ENCODE results near the gene LCN6. TPM values are rescaled to one million over a fixed set of nuclear protein-coding genes. Genes with fewer than 3 reads are reported as not detected.
A peak's percentile ranks its signal among the peaks of the same experiment; 100 is the strongest.

The LCN6 gene
- total RNA-seq, 2 experiments from 2014 or later = not detected

DNA sequence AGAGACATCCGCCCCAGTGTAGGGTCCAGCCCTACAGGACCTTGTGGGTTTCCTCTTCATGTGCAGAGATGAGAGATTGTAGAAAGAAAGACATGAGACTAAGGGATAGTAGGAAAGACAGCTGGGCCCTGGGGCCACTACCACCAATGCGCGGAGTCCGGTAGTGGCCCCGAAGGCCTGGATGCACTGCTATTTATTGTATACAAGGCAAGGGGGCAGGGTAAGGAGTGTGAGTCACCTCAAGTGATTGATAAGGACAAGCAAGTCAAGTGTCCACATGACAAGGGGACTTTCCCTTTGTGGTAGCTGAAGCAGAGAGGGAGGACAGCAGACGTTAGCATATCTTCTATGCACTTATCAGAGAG, 36.7 kb upstream of the LCN6 start:
- no peaks in the 10 kb centered on the region for H3K27me3 Mint-ChIP-seq
- intact Hi-C loops (cut with DNase I, micrococcal nuclease) = loop anchor here (5.0 to 10.0 kb wide), 4 partner anchors 280 to 452 kb away; partner anchors contain the start of genes RNF208 (in 1 of the 2) and SEC16A (in 1 of the 2)

DNA sequence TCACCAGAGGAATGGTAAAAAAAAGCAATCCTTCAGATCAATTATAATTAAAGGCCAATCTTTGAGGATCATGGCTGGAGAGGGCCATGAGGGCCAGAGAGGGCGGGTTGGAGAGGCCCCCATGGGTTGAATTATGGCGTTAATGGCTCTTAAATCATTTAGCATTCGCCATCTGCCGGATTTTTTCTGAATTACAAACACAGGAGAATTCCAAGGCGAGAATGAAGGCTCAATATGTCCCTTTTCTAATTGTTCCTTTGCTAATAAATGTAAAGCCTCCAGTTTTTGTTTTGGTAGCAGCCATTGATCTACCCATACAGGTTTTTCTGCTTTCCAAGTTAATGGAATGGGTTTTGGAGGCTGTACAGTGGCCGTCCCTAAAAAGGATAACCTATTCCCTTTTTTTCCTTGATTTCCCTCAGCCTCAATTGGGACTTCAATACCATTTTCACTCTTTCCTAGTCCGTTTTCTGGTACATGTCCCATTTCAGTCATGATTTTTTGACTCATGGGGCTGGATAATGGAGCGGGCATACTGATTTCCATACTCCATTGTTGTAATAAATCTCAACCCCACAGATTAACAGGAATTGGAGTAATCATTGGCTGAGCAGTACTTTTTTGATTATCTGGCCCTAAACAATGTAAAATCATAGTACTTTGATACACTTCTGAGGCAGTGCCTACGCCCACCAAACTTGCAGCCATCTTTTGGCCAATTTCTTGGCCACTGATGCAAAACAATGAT, 36.1 kb upstream of the LCN6 start:
- Mint-ChIP-seq H3K27ac (no peak overlapping the region), H3K36me3 (ENCODE audit: low read depth) (no peaks in the 10 kb centered on the region), H3K9me3 (no peaks in the 10 kb centered on the region), H3K4me1 (ENCODE audit: low read depth) (peaks cover 11% of the 10 kb centered on the region), H3K4me3 (no peak overlapping the region), H3K27me3 (peaks cover under 1% of the 10 kb centered on the region)
- ChIA-PET CTCF (interaction anchor here (1.0 kb wide), 1 partner anchor 251 kb away, joined by 3 read pairs; no protein-coding TSS in a partner anchor), POLR2A (no interaction called here)
- ATAC-seq (ENCODE audit: poor library complexity) = no peak
- DNase-seq = peak in 3 of 14 experiments; percentile 36 to 51 (median 47)
- peak; percentile 52 for TF ChIP-seq CTCF (IDR thresholded peaks at IDR 0.05)
- intact Hi-C loops (cut with DNase I, micrococcal nuclease) = loop anchor here in 1 of 2 experiments (10.0 kb wide), 2 partner anchors 280 to 300 kb away; partner anchors contain the start of gene SEC16A
- Histone ChIP-seq H3K9me3 (ENCODE audit: control insufficient read depth in 1 of 2, insufficient read depth in 1 of 2, low read length in 2 of 2) (no peaks in the 10 kb centered on the region), H3K4me1 (ENCODE audit: insufficient read depth, low read length) (peaks cover 7% of the 10 kb centered on the region), H3K27ac (ENCODE audit: low read depth in 1 of 2, low read length in 2 of 2) (no peak overlapping the region), H3K27me3 (ENCODE audit: control insufficient read depth in 1 of 2, insufficient read depth in 2 of 2, low read length in 2 of 2) (no peaks in the 10 kb centered on the region), H3K4me3 (ENCODE audit: low read length) (no peak overlapping the region), H3K36me3 (ENCODE audit: insufficient read depth, low read length) (no peaks in the 10 kb centered on the region)

More for the DNA sequence above, 36.7 kb upstream of the LCN6 start:
- CTCF ChIA-PET = no interaction called here
- Histone ChIP-seq H3K4me1 (ENCODE audit: insufficient read depth, low read length) (peaks cover 7% of the 10 kb centered on the region), H3K9me3 (ENCODE audit: control insufficient read depth in 1 of 2, insufficient read depth in 1 of 2, low read length in 2 of 2) (no peaks in the 10 kb centered on the region), H3K36me3 (ENCODE audit: insufficient read depth, low read length) (no peaks in the 10 kb centered on the region), H3K27ac (ENCODE audit: low read depth in 1 of 2, low read length in 2 of 2) (no peak overlapping the region), H3K4me3 (ENCODE audit: low read length) (no peak overlapping the region), H3K27me3 (ENCODE audit: control insufficient read depth in 1 of 2, insufficient read depth in 2 of 2, low read length in 2 of 2) (no peaks in the 10 kb centered on the region)
- POLR2A ChIA-PET = no interaction called here
- DNase-seq = peak in 2 of 14 experiments; percentile 49 to 52
- Mint-ChIP-seq H3K4me1 (ENCODE audit: low read depth) (peaks cover 11% of the 10 kb centered on the region), H3K9me3 (no peaks in the 10 kb centered on the region), H3K4me3 (no peak overlapping the region), H3K36me3 (ENCODE audit: low read depth) (no peaks in the 10 kb centered on the region), H3K27ac (no peak overlapping the region)
- TF ChIP-seq CTCF (IDR thresholded peaks at IDR 0.05) = no peak
- ATAC-seq (ENCODE audit: poor library complexity) = no peak

DNA sequence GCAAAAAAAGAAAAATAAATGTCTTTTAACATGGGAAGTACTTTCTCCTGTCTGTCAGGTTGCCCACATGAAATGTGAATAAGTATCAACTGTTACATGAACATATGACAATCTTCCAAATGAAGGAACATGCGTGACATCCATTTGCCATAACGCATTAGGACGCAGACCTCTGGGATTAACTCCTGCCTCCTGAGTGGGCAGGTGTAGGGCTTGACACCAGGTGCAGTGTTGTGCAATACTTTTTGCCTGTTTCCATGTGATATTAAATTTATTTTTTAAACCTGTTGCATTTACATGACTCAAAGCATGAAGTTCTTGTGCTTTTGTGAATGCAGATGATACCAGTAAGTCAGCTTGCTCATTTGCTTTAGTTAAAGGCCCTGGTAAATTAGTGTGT, 34.1 kb upstream of the LCN6 start:
- H3K27me3 Mint-ChIP-seq = peaks cover 12% of the 10 kb centered on the region
- H3K36me3 Mint-ChIP-seq (ENCODE audit: low read depth) = no peaks in the 10 kb centered on the region
- ChIA-PET POLR2A (no interaction called here), CTCF (no interaction called here)
- no peaks in the 10 kb centered on the region for H3K4me1 Mint-ChIP-seq (ENCODE audit: low read depth)
- Histone ChIP-seq H3K4me3 (ENCODE audit: low read length) (no peak overlapping the region), H3K36me3 (ENCODE audit: insufficient read depth, low read length) (no peaks in the 10 kb centered on the region), H3K27me3 (ENCODE audit: control insufficient read depth in 1 of 2, insufficient read depth in 2 of 2, low read length in 2 of 2) (no peaks in the 10 kb centered on the region), H3K27ac (ENCODE audit: low read depth in 1 of 2, low read length in 2 of 2) (no peak overlapping the region), H3K9me3 (ENCODE audit: control insufficient read depth in 1 of 2, insufficient read depth in 1 of 2, low read length in 2 of 2) (no peaks in the 10 kb centered on the region), H3K4me1 (ENCODE audit: insufficient read depth, low read length) (peaks cover under 1% of the 10 kb centered on the region)
- H3K4me3 Mint-ChIP-seq = no peak overlapping the region
- ATAC-seq (ENCODE audit: poor library complexity) (no peak), DNase-seq (no peak)
- no peak for TF ChIP-seq CTCF (IDR thresholded peaks at IDR 0.05)
- H3K9me3 Mint-ChIP-seq = no peaks in the 10 kb centered on the region
- no peak overlapping the region for H3K27ac Mint-ChIP-seq
- intact Hi-C loops (cut with DNase I, micrococcal nuclease) = loop anchor here in 1 of 2 experiments (10.0 kb wide), 2 partner anchors 282 to 298 kb away; partner anchors contain the start of gene SEC16A
